ENCODE results near the gene KDM6A.

KDM6A gene

DNA sequence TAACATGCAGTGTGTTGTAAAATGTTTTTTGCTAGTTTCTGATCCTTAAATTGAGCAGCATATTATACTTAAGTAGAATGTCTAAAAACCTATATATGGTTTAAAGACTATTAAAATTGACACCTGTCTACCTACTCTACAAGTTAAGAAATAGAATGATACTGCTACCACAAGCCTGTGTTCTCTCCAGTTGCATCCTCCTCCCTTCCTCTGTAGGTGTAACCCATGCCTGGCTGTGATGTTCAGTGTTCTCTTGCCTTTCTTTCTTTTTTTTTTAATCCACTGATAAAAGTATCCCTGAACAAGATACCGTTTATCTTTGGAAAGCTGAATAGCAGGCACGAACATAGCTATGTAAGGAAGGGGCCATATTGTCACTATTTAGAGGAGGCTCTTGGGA lies 99.1 kb downstream of the KDM6A start:
- TF ChIP-seq, protein P1, sequence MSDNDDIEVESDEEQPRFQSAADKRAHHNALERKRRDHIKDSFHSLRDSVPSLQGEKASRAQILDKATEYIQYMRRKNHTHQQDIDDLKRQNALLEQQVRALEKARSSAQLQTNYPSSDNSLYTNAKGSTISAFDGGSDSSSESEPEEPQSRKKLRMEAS (IDR thresholded peaks at IDR 0.05) = no peak
- TF ChIP-seq NFIC (IDR thresholded peaks at IDR 0.05) (no peak), ZBTB7A (IDR thresholded peaks at IDR 0.05; ENCODE audit: low read depth) (no peak), CEBPB (IDR thresholded peaks at IDR 0.05) (no peak), RAD21 (IDR thresholded peaks at IDR 0.05; ENCODE audit: low read depth) (no peak), TCF12 (IDR thresholded peaks at IDR 0.05; ENCODE audit: low read depth) (no peak), YY1 (IDR thresholded peaks at IDR 0.05; ENCODE audit: low read depth) (no peak)

GRCh38 chrX:44973420-44973932 lies 100.5 kb downstream of the KDM6A start:
- no peak for TF ChIP-seq EP300 (IDR thresholded peaks at IDR 0.05; ENCODE audit: borderline replicate concordance)
- TF ChIP-seq FOXM1 (IDR thresholded peaks at IDR 0.05; ENCODE audit: borderline replicate concordance, low read depth) = no peak
- no peak for TF ChIP-seq RAD21 (IDR thresholded peaks at IDR 0.05; ENCODE audit: low read depth)
- no peak for TF ChIP-seq CREB1 (IDR thresholded peaks at IDR 0.05; ENCODE audit: low read depth)
- TF ChIP-seq TEAD4 (IDR thresholded peaks at IDR 0.05) = no peak
- TF ChIP-seq, protein P1 (IDR thresholded peaks at IDR 0.05) = no peak
- no peak for TF ChIP-seq REST (IDR thresholded peaks at IDR 0.05; ENCODE audit: low read depth)
- no peak for TF ChIP-seq TCF12 (IDR thresholded peaks at IDR 0.05; ENCODE audit: low read depth)
- no peak for TF ChIP-seq ZBTB7A (IDR thresholded peaks at IDR 0.05; ENCODE audit: low read depth)
- no peak for TF ChIP-seq TAF1 (IDR thresholded peaks at IDR 0.05; ENCODE audit: low read depth)
- TF ChIP-seq, protein P2, sequence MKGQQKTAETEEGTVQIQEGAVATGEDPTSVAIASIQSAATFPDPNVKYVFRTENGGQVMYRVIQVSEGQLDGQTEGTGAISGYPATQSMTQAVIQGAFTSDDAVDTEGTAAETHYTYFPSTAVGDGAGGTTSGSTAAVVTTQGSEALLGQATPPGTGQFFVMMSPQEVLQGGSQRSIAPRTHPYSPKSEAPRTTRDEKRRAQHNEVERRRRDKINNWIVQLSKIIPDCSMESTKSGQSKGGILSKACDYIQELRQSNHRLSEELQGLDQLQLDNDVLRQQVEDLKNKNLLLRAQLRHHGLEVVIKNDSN (IDR thresholded peaks at IDR 0.05) = no peak
- no peak for TF ChIP-seq EGR1 (IDR thresholded peaks at IDR 0.05)
- TF ChIP-seq YY1 (IDR thresholded peaks at IDR 0.05; ENCODE audit: low read depth) = no peak
- no peak for TF ChIP-seq CEBPB (IDR thresholded peaks at IDR 0.05)
- TF ChIP-seq NFIC (IDR thresholded peaks at IDR 0.05) = no peak

DNA sequence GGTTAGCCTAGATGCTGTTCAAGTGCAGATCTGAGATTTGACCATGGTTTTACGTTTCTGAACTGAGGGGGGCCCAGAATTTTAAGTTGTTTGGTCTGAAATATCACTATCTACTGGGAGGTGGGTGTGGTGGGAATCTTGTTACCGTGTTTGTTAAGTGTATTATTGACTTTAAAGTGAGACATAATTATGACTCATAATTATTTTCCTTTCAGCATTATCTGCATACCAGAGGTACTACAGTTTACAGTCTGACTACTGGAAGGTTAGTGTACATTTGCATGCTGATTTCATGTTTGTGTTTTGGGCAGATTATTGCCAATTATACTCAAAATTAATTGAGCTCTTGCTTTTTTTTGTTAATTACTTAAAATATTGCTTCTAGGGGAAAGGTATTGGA lies 101.5 kb downstream of the KDM6A start:
- TF ChIP-seq TEAD4 (IDR thresholded peaks at IDR 0.05) (no peak), TAF1 (IDR thresholded peaks at IDR 0.05; ENCODE audit: low read depth) (no peak), EGR1 (IDR thresholded peaks at IDR 0.05) (no peak)
- TF ChIP-seq, protein P1 (IDR thresholded peaks at IDR 0.05) = no peak

DNA sequence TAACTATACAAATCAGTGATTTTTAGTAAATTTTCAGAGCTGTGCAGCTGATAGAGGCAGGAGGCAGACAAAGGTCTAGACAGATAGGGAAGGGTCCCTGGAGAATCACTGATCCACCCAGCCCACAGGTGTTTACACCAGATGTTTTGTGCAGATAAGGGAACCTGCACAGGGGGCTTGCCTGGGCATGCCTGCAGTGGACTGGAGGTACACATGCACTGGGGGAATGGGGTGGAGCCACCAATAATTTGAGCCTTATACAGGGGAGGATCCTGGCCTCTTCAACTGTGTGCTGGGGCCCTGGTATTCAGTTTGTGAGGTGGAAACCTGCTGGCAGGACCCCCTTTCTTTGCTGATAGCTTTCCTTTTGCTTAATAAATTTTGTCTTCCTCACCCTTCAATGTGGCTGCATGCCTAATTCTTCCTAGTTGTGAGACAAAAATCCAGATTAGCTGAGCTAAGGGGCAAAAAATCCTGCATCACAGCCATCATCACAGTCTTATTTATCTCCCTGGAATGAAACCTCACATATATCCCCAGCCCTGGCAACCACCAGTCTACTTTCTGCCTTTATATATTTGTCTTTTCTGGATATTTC lies 102.8 kb downstream of the KDM6A start:
- TF ChIP-seq, protein P2 (IDR thresholded peaks at IDR 0.05) = no peak
- TF ChIP-seq TAF1 (IDR thresholded peaks at IDR 0.05; ENCODE audit: low read depth) = no peak

GRCh38 chrX:44978976-44979375 lies 106.0 kb downstream of the KDM6A start:
- TF ChIP-seq FOXM1 (IDR thresholded peaks at IDR 0.05; ENCODE audit: borderline replicate concordance, low read depth) (no peak), RAD21 (IDR thresholded peaks at IDR 0.05; ENCODE audit: low read depth) (no peak), ZBTB7A (IDR thresholded peaks at IDR 0.05; ENCODE audit: low read depth) (no peak), TCF12 (IDR thresholded peaks at IDR 0.05; ENCODE audit: low read depth) (no peak), TEAD4 (IDR thresholded peaks at IDR 0.05) (no peak), REST (IDR thresholded peaks at IDR 0.05; ENCODE audit: low read depth) (no peak), CEBPB (IDR thresholded peaks at IDR 0.05) (no peak), CREB1 (IDR thresholded peaks at IDR 0.05; ENCODE audit: low read depth) (no peak), TAF1 (IDR thresholded peaks at IDR 0.05; ENCODE audit: low read depth) (no peak), NFIC (IDR thresholded peaks at IDR 0.05) (no peak), YY1 (IDR thresholded peaks at IDR 0.05; ENCODE audit: low read depth) (no peak), EP300 (IDR thresholded peaks at IDR 0.05; ENCODE audit: borderline replicate concordance) (no peak), EGR1 (IDR thresholded peaks at IDR 0.05) (no peak)
- TF ChIP-seq, protein P1 (IDR thresholded peaks at IDR 0.05) = no peak
- TF ChIP-seq, protein P2 (IDR thresholded peaks at IDR 0.05) = no peak
